Mesenteric fat pad (tissue), 1 donor: Measurements from ENCODE around the gene NBPF12. TPM values are rescaled to one million over a fixed set of nuclear protein-coding genes. Genes with fewer than 3 reads are reported as not detected.
"Not testable (repeated sequence)": the region's sequence is repeated elsewhere in the genome, so short reads cannot be mapped to it uniquely, and the experiment has no call there.

ENCODE experiments used
- DNase-seq: peaks from one replicate; pipeline ENCODE4 v3.0.0-alpha.2; 2020; ENCODE audit warnings: low spot score
- long read RNA-seq: library from polyadenylated mRNA; unstranded; transcript quantifications from one replicate; pipeline ENCODE4 v2.0.0, GENCODE V29; 2020
- total RNA-seq: library from RNA; stranded (reverse); fragmentation: NEBNext Ultra II Directional; extraction: Animal tissue kit (Norgen Biotek cat#: 25700); gene quantifications from one replicate; pipeline ENCODE4 v1.2.1, GENCODE V29; 2021
- donor health status: DM: yes; HTN: yes; CAD: no.

NBPF12 gene, protein sequence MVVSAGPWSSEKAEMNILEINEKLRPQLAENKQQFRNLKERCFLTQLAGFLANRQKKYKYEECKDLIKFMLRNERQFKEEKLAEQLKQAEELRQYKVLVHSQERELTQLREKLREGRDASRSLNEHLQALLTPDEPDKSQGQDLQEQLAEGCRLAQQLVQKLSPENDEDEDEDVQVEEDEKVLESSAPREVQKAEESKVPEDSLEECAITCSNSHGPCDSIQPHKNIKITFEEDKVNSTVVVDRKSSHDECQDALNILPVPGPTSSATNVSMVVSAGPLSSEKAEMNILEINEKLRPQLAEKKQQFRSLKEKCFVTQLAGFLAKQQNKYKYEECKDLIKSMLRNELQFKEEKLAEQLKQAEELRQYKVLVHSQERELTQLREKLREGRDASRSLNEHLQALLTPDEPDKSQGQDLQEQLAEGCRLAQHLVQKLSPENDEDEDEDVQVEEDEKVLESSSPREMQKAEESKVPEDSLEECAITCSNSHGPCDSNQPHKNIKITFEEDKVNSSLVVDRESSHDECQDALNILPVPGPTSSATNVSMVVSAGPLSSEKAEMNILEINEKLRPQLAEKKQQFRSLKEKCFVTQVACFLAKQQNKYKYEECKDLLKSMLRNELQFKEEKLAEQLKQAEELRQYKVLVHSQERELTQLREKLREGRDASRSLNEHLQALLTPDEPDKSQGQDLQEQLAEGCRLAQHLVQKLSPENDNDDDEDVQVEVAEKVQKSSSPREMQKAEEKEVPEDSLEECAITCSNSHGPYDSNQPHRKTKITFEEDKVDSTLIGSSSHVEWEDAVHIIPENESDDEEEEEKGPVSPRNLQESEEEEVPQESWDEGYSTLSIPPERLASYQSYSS (N-terminal part only)
- 10.8 TPM for total RNA-seq
- long read RNA-seq, partial matches to known transcripts: 5 of 15 reads
- long read RNA-seq, other reads (novel, unspliced or antisense): 10 of 15 reads

DNA sequence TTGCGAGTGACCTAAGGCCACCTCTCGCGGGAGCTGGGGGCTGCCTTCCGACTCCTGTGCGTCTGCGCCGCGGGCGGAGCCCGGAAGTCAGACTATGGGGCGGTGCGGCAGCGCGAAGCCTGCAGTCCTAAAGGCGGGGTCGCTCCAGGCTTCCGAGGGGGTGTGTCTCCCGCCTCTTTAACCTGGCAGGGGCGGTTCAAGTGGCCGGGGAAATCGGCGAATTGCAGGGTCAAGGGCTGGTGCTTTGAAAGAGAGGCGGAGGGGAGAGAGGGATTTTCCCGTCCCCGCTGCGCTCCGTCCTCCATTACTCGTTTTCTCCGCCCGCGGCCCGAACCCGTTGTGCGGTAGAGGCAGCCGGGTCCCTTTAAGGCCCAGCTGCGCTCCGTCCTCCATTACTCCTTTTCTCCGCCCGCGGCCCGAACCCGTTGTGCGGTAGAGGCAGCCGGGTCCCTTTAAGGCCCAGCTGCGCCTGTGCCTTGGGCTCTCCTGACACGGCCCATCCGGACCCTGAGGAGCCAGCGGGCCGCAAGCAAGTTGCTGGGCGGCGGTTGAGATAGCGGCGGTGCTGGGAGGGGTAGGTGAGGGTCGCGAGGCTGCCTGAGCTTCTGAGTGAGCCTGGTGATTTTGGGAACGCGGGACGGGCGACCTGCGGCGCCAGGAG, at the start of gene NBPF12:
TSS of gene NBPF12 (plus strand) at position 83 of the 661 bp plus-strand sequence. CDS start 21,820 bp downstream, outside the sequence.
- peak; percentile 89 for DNase-seq

DNA sequence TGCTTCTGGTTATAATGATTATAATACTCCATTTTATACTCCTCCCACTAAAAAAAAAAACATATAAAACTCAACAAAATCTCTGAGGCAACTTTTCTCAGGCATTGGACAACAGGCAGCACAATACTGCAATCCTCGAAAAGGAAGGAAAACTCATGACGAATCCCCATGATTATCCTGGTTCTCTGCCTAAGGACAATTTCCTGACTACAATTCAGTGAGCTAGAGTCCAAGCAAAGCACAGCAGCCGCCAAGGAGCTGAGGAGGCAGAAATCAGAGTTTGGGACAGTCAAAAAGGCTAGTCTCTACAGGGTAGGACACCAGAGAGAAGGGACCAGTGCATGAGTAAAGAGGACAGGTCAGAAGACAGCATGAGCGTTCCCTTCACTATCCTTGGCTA, 46.8 kb upstream of the NBPF12 start:
- not testable (repeated sequence) for DNase-seq

DNA sequence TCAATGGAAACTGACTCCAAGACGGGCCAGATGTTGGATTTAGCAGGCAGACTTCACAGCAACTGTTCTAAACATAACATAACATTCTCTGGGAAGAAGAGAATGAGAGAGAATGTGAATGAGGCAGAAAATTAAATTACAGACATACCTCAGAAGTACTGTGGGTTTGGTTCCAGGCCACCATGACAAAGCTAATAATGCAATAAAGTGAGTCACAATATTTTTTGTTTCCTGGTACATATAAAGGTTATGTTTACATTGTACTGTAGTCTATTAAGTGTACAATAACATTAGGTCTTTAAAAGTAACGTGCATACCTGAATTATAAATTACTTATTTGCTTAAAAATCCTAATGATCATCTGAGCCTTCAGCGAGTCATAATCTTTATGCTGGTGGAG, 45.8 kb upstream of the NBPF12 start:
- not testable (repeated sequence) for DNase-seq

DNA sequence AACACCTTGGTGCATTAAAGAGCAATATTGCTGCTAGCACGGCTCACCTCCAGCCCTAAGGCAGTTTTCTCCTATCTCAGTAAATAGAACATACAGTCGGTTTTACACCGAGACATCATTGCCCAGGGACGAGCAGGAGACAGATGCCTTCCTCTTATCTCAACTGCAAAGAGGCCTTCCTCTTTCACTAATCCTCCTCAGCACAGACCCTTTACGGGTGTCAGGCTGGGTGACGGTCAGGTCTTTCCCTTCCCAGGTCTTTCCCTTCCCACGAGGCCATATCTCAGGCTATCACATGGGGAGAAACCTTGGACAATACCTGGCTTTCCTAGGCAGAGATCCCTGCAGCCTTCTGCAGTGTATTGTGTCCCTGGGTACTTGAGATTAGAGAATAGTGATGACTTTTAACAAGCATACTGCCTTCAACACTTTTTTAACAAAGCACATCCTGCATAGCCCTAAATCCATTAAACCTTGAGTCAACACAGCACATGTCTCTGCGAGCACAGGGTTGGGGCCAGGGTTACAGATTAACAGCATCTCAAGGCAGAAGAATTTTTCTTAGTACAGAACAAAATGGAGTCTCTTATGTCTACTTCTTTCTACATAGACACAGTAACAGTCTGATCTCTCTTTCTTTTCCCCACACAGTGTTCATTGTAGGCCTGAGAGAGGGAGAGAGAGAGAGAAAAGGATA, 30.4 kb upstream of the NBPF12 start:
- not testable (repeated sequence) for DNase-seq

DNA sequence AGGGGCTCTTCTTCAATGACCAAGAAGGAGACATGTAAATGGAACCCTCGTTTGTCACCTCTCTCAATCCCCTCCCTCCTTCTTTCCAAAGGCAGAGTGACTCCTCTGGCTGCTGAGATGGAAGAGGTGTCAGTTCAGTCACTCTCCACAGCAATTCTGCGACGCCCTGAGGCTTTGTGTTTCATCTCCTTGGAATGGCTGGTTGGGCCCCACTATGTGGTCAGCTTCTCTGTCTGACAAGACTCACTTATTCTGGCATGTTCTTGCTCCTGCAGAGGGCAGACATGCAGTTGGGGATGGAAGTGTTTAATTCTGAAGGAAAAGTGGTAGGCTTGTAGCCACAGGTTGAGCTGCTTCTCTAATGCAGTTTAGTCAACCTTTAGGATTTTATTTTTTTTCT, 25.1 kb upstream of the NBPF12 start:
- DNase-seq: not testable (repeated sequence)

DNA sequence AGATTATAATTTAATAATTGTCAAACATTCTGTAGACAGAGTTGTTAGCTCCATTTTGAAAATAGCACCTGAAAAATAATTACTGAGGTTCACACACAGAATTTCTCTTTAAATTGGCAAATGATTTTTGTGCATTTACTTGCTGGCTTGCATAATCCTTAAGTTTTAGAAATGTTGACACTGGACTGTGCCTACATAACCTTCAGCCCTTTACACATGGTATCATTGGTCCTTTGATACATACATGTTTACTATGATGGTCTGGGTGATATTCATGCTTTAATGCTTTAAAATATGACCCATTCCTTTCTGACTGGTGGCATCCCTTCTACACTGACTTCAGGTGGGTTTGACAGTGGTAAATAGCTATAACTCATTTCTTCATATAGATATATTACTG, 17.3 kb upstream of the NBPF12 start:
- not testable (repeated sequence) for DNase-seq

DNA sequence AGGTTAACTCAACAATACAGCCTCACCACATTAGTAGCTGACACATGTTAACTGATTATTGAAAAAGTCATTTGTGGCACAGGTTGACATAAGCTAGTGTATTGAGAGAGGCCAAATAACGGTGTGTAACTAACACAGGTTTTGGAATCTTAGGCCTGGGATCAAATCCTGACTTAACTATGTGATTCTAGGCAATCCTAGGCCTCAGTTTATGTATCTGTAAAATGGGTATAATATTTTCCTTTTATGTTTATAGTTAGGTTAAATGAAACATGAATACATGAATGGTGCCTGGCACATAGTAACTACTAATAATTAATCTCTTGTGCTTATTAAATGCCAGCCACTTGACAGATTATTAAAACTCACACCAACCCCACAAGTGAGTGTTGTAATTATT, 15.5 kb upstream of the NBPF12 start:
- DNase-seq: not testable (repeated sequence)

DNA sequence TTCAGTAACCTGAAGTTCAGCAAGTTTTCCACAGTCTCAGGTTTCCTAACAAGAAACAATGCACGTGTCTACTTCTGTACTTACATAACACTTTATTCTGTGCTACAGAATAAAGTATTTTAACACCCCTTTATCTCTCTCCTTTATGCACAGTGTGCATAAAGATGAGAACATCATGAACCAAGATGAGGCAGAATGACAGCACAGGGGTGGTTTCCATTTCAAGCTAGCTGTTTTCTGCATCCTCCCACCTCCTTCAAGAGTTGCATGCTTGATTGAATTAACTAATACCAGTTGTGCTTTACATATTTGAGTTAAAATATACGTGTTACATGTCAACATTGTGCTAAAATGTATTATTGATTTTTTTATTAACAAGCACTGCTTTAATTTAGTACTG, 14.0 kb upstream of the NBPF12 start:
- DNase-seq: not testable (repeated sequence)

DNA sequence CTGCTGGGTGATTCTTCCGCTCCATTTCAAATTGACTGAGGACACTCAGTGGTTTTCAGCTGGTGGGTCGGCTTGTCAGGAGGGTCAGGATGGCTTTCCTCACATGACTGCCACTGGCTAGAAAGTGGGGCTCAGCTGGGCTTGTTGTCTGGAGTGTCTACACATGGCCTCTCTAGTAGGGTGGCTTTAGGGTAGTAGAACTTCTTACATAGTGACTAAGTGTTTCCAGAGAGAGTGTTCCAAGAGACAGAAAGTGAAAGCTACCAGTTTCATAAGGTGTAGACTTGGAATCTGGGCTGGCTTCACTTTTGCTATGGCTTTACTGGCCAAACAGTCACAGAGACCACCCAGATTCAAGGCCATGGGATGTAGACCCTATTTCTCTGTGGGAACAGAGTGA, 11.7 kb upstream of the NBPF12 start:
- DNase-seq: not testable (repeated sequence)

DNA sequence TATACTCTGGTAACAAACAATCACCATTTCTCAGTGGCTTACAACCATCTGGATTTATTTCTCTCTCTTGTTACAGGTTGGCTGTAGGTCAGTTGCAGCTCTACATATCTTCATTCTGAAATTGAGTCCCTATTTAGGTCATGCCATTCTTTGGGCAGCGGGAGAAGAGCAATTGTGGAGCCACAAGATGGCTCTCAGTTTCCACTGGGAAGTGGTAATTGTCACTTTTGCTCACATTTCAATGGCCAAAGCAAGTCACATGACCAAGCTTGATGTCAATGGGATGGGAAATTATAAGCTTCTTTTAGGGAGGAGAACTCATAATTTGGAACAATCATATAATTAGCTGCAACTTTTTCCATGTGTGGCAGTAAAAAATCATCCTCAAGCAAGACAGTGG, 7.9 kb upstream of the NBPF12 start:
- DNase-seq: not testable (repeated sequence)

DNA sequence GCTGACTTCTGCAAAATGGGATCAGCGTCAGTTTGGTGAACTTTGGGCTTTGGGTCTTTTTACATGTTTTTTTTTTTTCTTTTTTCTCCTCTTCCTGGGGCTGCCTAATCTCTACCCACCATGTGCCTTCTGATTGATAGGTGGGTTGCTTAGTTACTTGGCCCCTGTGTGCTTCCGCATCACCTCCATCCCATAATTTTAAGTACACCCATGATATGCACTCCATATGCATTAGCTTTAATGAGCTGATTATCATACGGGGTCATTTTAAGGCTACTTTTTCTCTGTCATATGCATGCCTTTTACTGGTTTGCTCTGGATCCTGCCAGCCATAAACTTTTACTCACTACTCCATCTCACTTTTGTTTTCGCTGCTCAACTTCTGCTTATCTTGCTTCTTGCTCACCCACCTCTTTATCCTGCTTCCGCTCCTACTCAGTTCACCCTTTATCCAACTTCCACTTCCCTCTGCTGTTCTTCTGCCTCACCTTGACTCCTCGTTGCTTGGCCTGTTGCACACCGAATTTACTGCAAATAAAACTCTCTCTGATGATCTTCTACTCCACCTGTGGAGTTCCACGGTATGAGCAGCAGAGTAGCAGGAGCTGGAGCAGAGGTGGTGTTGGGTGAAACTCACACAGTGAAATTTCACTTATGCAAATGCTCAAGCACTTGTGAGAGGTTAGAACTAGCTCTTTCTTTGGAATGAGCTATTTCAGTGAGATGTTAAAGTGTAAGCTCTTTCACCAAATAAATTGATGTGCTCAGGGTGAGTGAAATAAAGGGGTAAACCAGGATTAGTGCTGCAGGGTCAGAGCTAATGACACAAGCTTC, 3.5 kb upstream of the NBPF12 start:
- DNase-seq: not testable (repeated sequence)

DNA sequence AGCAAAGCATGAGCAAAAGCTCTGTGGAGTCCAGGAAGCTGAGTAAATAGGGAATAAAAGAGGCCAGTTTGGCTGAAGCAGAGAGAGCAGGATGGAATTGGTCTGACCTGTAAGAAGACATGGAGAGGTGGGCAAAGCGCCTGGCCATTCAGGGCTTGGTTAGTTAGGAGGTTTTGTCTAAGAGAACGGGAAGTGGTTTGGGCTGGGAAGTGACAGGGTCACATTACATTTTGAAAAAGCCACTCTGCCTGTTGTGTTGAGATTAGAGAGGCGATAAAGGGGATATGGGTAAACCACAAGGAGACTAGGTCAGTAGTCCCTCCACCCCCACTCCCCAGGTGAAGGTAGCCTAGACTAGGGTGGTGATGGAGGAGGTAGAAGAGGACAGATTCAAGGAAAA, 662 bp upstream of the NBPF12 start:
- DNase-seq: not testable (repeated sequence)

DNA sequence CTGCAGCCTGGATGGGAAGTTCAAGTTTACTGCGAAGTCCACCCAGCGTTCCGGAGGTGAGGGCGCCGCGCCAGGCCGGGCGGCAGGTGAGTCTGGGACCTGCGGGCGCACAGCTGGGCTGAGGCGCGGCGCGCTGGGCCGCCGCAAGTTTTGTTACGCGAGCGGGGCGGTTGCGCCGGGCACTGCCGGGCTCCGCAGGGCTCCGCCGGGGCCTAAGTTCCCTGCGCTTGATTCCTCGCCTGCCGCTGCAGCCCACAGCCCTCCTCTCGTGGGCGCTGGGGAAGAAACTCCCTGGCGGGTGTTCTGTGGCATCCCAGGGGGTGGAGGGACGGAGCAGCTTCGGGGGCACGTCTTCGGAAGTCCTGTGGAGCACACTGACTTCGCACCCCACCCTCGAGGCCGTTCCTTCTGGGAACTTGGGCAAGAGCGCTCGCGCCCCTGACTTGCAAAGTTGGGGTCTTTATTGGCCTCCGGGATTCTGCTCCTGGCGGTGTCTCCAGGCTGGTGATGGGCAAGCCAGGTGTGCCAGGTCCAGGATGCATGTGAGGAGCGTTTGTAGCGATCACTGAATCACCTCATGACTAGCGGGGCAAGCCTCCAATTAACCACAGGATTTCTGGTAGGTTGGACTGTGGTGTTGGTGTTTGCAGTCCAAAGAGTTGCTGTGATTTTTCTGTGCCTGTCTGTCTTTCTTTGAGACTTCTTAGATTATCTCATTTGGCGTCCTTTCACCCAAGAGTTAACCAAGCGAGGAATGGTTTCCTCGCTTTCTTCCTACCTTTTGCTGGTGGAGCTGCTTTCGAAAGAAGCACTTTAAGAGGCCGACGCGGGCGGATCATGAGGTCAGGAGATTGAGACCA, 1.0 kb downstream of the NBPF12 start:
- DNase-seq: not testable (repeated sequence)

DNA sequence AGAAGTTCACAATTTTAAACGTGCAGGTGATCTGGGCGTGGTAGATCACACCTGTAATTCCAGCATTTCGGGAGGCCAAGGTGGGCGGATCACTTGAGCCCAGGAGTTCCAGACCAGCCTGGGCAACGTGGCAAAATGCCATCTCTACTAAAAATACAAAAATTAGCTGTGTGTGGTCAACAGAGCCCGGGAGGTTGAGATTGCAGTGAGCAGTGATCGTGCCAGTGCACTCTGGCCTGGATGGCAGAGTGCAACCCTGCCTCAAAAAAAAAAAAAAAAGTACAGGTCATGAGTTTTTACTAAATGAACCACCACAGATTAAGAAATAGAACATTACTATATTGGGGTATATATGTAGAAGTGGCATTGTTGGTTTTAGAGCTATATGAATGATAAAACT, 2.2 kb downstream of the NBPF12 start:
- not testable (repeated sequence) for DNase-seq

DNA sequence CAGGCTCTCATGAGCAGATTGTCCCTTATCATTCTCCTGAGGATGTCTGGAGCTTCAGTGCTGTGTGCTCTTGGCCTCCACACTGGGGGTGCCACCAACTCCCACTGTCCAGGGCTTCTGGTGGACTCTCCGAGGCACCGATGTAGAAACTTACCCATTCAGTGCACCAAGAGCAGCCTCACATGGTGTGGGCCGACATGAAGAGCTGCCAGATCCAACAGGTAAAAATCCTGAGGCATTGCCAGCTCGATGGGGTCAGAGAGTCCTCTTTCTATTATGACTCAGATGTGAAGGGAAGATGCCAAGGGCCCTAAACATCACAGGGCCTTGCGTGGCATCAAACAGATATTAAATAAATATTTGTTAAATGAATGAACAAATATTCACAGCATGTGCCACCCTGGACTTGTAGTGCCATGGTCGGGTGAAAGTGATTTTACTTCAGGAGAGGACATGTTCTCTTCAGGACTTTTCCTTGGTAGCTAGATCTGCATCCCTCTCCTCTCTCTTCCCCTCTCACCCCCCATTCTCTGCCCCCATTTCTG, 5.3 kb downstream of the NBPF12 start:
- DNase-seq: not testable (repeated sequence)

DNA sequence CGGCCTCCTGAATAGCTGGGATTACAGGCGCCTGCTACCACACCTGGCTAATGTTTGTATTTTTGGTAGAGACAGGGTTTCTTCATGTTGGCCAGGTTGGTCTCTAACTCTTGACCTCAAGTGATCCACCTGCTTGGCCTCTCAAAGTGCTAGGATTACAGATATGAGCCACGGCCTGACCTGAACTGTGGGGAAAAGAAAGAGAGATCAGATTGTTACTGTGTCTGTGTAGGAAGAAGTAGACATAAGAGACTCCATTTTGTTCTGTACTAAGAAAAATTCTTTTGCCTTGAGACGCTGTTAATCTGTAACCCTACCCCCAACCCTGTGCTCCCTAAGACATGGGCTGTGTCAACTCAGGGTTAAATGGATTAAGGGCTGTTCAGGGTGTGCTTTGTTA, 10.0 kb downstream of the NBPF12 start:
- not testable (repeated sequence) for DNase-seq

DNA sequence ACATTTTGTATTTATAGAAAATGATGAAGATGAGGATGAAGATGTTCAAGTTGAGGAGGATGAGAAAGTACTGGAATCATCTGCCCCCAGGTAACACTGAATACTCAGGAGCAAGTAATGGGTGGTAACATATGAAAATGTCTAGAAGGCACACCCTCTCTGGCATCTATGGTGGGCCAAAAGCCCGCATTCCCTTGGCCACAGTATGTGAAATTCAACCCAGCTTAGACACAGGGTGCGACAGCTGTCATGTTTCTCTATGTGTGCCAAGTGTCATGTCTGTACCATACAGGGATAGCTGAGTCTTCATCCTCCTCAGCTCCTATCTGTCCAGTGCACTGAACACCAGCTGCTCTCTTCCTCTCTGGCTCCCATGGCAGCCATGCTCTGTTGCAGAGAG, 26.2 kb downstream of the NBPF12 start:
- DNase-seq: not testable (repeated sequence)

DNA sequence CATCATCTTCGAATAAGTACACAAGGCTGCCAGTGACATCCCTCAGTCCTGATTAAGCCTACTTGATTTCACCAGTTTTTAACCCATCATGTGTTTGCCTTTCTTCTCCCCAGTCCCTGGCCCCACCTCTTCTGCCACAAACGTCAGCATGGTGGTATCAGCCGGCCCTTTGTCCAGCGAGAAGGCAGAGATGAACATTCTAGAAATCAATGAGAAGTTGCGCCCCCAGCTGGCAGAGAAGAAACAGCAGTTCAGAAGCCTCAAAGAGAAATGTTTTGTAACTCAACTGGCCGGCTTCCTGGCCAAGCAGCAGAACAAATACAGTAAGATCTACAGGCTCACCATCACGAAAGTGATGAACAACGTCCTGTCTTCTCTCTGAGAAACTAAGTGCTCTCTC, 28.2 kb downstream of the NBPF12 start:
- DNase-seq: not testable (repeated sequence)

DNA sequence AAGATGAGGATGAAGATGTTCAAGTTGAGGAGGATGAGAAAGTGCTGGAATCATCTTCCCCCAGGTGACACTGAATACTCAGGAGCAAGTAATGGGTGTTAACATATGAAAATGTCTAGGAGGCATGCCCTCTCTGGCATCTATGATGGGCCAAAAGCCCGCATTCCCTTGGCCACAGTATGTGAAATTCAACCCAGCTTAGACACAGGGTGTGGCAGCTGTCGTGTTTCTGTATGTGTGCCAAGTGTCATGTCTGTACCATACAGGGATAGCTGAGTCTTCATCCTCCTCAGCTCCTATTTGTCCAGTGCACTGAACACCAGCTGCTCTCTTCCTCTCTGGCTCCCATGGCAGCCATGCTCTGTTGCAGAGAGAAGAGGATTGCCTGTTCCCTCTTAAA, 32.5 kb downstream of the NBPF12 start:
- DNase-seq: not testable (repeated sequence)
